GM19238 (cell line): ENCODE data around the gene MRNIP.

Experiments used
- DNase-seq: peaks from one replicate; pipeline ENCODE4 v3.0.0; 2011; ENCODE audit warnings: low spot score; ENCODE audit not compliant: insufficient read length

Gene MRNIP

GRCh38 chr5:179889885-179890284 is 31.3 kb upstream of the MRNIP start:
- no peak for DNase-seq

GRCh38 chr5:179887802-179888201 is 29.2 kb upstream of the MRNIP start:
- DNase-seq = no peak

GRCh38 chr5:179887095-179887494 is 28.5 kb upstream of the MRNIP start:
- DNase-seq = no peak

- no peak for DNase-seq
These were observed 27.7 kb upstream of the MRNIP start for GRCh38 chr5:179886190-179886911.

- no peak for DNase-seq
These were observed 27.0 kb upstream of the MRNIP start for GRCh38 chr5:179885491-179886090.

- DNase-seq = no peak
These were observed 24.5 kb upstream of the MRNIP start for GRCh38 chr5:179883163-179883562.

GRCh38 chr5:179882338-179882737 is 23.7 kb upstream of the MRNIP start:
- DNase-seq = no peak

- DNase-seq = no peak
These were observed 22.4 kb upstream of the MRNIP start for GRCh38 chr5:179880848-179881590.

- DNase-seq = no peak
These were observed 21.5 kb upstream of the MRNIP start for GRCh38 chr5:179880066-179880650.

GRCh38 chr5:179879690-179880010 is 21.0 kb upstream of the MRNIP start:
- DNase-seq = no peak

GRCh38 chr5:179879003-179879689 is 20.5 kb upstream of the MRNIP start:
- no peak for DNase-seq

GRCh38 chr5:179878222-179879002 is 19.8 kb upstream of the MRNIP start:
- DNase-seq = no peak

GRCh38 chr5:179876610-179876952 is 18.0 kb upstream of the MRNIP start:
- no peak for DNase-seq

- DNase-seq = no peak
These were observed 17.4 kb upstream of the MRNIP start for GRCh38 chr5:179875741-179876609.

GRCh38 chr5:179874536-179875292 is 16.1 kb upstream of the MRNIP start:
- no peak for DNase-seq

GRCh38 chr5:179874136-179874535 is 15.5 kb upstream of the MRNIP start:
- no peak for DNase-seq

GRCh38 chr5:179873588-179874110 is 15.0 kb upstream of the MRNIP start:
- no peak for DNase-seq

GRCh38 chr5:179872828-179873575 is 14.4 kb upstream of the MRNIP start:
- no peak for DNase-seq
